Mesenchymal stem cell (in vitro differentiated cells and primary cell): ENCODE measurements around the gene NAT14.
A peak's percentile ranks its signal among the peaks of the same experiment; 100 is the strongest.

Experiments
- DNase-seq: peaks from one replicate; pipeline ENCODE4 v3.0.0-alpha.2; 2013
- H2AFZ ChIP-seq: one replicate; pipeline ENCODE4 v1.6.1; 2013; ENCODE audit warnings: low read depth, mild to moderate bottlenecking, control low read depth, inconsistent platforms, low read length, moderate library complexity
- H2AK5ac ChIP-seq: 2 replicates; pipeline ENCODE4 v1.6.1; 2013; ENCODE audit warnings: low read length, moderate library complexity, mild to moderate bottlenecking, inconsistent platforms; ENCODE audit not compliant: severe bottlenecking
- H2BK120ac ChIP-seq: one replicate; pipeline ENCODE4 v1.6.1; 2013; ENCODE audit warnings: low read depth, mild to moderate bottlenecking, inconsistent platforms, low read length, moderate library complexity
- H2BK12ac ChIP-seq, 2 experiments: one replicate each; pipeline ENCODE4 v1.6.1; 2013; ENCODE audit warnings: inconsistent platforms in 2 of 2, low read length in 2 of 2, mild to moderate bottlenecking in 2 of 2, moderate library complexity in 2 of 2, control low read depth in 1 of 2
- H2BK15ac ChIP-seq: one replicate; pipeline ENCODE4 v1.6.1; 2013; ENCODE audit warnings: mild to moderate bottlenecking, low read depth, inconsistent platforms; ENCODE audit not compliant: poor library complexity, severe bottlenecking
- H2BK5ac ChIP-seq: 2 replicates; pipeline ENCODE4 v1.6.1; 2013; ENCODE audit warnings: low read depth, mild to moderate bottlenecking, low read length, control low read depth, inconsistent platforms; ENCODE audit not compliant: poor library complexity, severe bottlenecking
- H3K14ac ChIP-seq, 2 experiments: one replicate each; pipeline ENCODE4 v1.6.1; 2013; ENCODE audit warnings: inconsistent platforms in 2 of 2, low read length in 2 of 2, control low read depth in 1 of 2, mild to moderate bottlenecking in 1 of 2, moderate library complexity in 1 of 2
- H3K18ac ChIP-seq, 2 experiments: one replicate each; pipeline ENCODE4 v1.6.1; 2013; ENCODE audit warnings: inconsistent platforms in 2 of 2, low read length in 2 of 2, control low read depth in 1 of 2, low read depth in 1 of 2, mild to moderate bottlenecking in 1 of 2
- H3K23ac ChIP-seq, 2 experiments: one replicate each; pipeline ENCODE4 v1.6.1; 2013; ENCODE audit warnings: inconsistent platforms in 2 of 2, low read length in 2 of 2, mild to moderate bottlenecking in 2 of 2, moderate library complexity in 2 of 2, control low read depth in 1 of 2
- H3K27ac ChIP-seq: 2 replicates; pipeline ENCODE4 v1.5.1; 2013; ENCODE audit warnings: mild to moderate bottlenecking, moderate library complexity, low read length, control low read depth, inconsistent platforms; ENCODE audit not compliant: poor library complexity, severe bottlenecking
- H3K27me3 ChIP-seq, 2 experiments: 2 replicates each; pipeline versions ENCODE4 v1.6.1 to v1.7.0; 2013; ENCODE audit warnings: low read length in 2 of 2, mild to moderate bottlenecking in 2 of 2, moderate library complexity in 2 of 2, control low read depth in 1 of 2, inconsistent platforms in 1 of 2; ENCODE audit not compliant: control insufficient read depth in 1 of 2, insufficient read depth in 1 of 2
- H3K36me3 ChIP-seq, 2 experiments: 2 replicates each; pipeline versions ENCODE4 v1.6.1 to v1.7.0; 2013; ENCODE audit warnings: low read length in 2 of 2, control low read depth in 1 of 2, inconsistent platforms in 1 of 2, low read depth in 1 of 2, mild to moderate bottlenecking in 1 of 2; ENCODE audit not compliant: insufficient read depth in 2 of 2, control insufficient read depth in 1 of 2
- H3K4ac ChIP-seq, 2 experiments: one replicate each; pipeline ENCODE4 v1.6.1; 2013; ENCODE audit warnings: inconsistent platforms in 2 of 2, low read length in 2 of 2, mild to moderate bottlenecking in 2 of 2, moderate library complexity in 2 of 2, control low read depth in 1 of 2, low read depth in 1 of 2
- H3K4me1 ChIP-seq: 2 replicates; pipeline ENCODE4 v1.6.1; 2013; ENCODE audit warnings: low read depth, low read length, control low read depth; ENCODE audit not compliant: control insufficient read depth, insufficient read depth
- H3K4me2 ChIP-seq: 2 replicates; pipeline ENCODE4 v1.6.1; 2013; ENCODE audit warnings: low read length, mild to moderate bottlenecking, inconsistent platforms; ENCODE audit not compliant: poor library complexity, severe bottlenecking
- H3K4me3 ChIP-seq, 2 experiments: 2 replicates each; pipeline versions ENCODE4 v1.5.1 to v1.7.0; 2013; ENCODE audit warnings: low read length in 2 of 2, mild to moderate bottlenecking in 2 of 2, control low read depth in 1 of 2, low read depth in 1 of 2; ENCODE audit not compliant: insufficient read depth in 1 of 2
- H3K79me1 ChIP-seq: replicated peaks from 2 replicates; pipeline ENCODE4 v1.6.1; 2013; ENCODE audit warnings: mild to moderate bottlenecking, control low read depth, low read length, inconsistent platforms; ENCODE audit not compliant: poor library complexity, severe bottlenecking
- H3K9ac ChIP-seq: 2 replicates; pipeline ENCODE4 v1.7.0; 2013; ENCODE audit warnings: mild to moderate bottlenecking, low read length, moderate library complexity
- H3K9me3 ChIP-seq: 2 replicates; pipeline ENCODE4 v1.7.0; 2013; ENCODE audit warnings: mild to moderate bottlenecking, low read length; ENCODE audit not compliant: control insufficient read depth
- H4K8ac ChIP-seq: one replicate; pipeline ENCODE4 v1.6.1; 2013; ENCODE audit warnings: inconsistent platforms, mild to moderate bottlenecking, low read length, moderate library complexity
- H4K91ac ChIP-seq: one replicate; pipeline ENCODE4 v1.6.1; 2013; ENCODE audit warnings: mild to moderate bottlenecking, low read length, inconsistent platforms
- WGBS: methylation state at CpG from one replicate; pipeline ENCODE4 v1.1.7; 2013; ENCODE audit warnings: mixed read lengths; 5-methylcytosine and 5-hydroxymethylcytosine counted together

Gene NAT14

GRCh38 chr19:55468054-55468393 lies 17.0 kb upstream of the NAT14 start:
- Histone ChIP-seq H3K9ac (peak overlapping the region; percentile 7), H3K4me3 (no peak overlapping the region), H2BK12ac (peak overlapping the region in 1 of 2 experiments; percentile 32), H3K14ac (no peak overlapping the region), H3K27ac (no peak overlapping the region), H3K9me3 (no peaks in the 10 kb centered on the region), H3K23ac (no peak overlapping the region), H3K4me1 (peaks cover 17% of the 10 kb centered on the region), H4K91ac (no peak overlapping the region), H2AFZ (no peak overlapping the region), H3K27me3 (no peaks in the 10 kb centered on the region), H3K79me1 (no peaks in the 10 kb centered on the region), H2BK15ac (no peak overlapping the region), H3K4ac (peak overlapping the region in 1 of 2 experiments; percentile 60), H2AK5ac (peak overlapping the region; percentile 78), H3K4me2 (peak overlapping the region; percentile 28), H2BK120ac (no peak overlapping the region), H3K18ac (no peak overlapping the region), H3K36me3 (no peaks in the 10 kb centered on the region), H4K8ac (peak overlapping the region; percentile 65), H2BK5ac (no peak overlapping the region)
- 35% methylated on average over 4 of the region's 4 CpGs for WGBS
- DNase-seq = no peak

GRCh38 chr19:55471266-55471665 lies 13.7 kb upstream of the NAT14 start:
- Histone ChIP-seq H2BK12ac (no peak overlapping the region), H3K9me3 (no peaks in the 10 kb centered on the region), H3K4me1 (peaks cover 44% of the 10 kb centered on the region), H4K8ac (no peak overlapping the region), H3K23ac (no peak overlapping the region), H3K27ac (no peak overlapping the region), H2AFZ (no peak overlapping the region), H3K27me3 (no peaks in the 10 kb centered on the region), H4K91ac (no peak overlapping the region), H3K4ac (no peak overlapping the region), H3K4me2 (no peak overlapping the region), H3K18ac (no peak overlapping the region), H3K36me3 (no peaks in the 10 kb centered on the region), H3K9ac (no peak overlapping the region), H3K79me1 (no peaks in the 10 kb centered on the region), H3K14ac (no peak overlapping the region), H3K4me3 (no peak overlapping the region), H2BK120ac (no peak overlapping the region), H2AK5ac (peak overlapping the region; percentile 54), H2BK5ac (no peak overlapping the region), H2BK15ac (no peak overlapping the region)
- WGBS = 97% methylated on average over 13 of the region's 13 CpGs
- no peak for DNase-seq

GRCh38 chr19:55472463-55472862 lies 12.5 kb upstream of the NAT14 start:
- no peaks in the 10 kb centered on the region for H3K36me3 ChIP-seq
- no peak overlapping the region for H4K91ac ChIP-seq
- no peak overlapping the region for H3K18ac ChIP-seq
- no peak overlapping the region for H2BK15ac ChIP-seq
- H3K27me3 ChIP-seq = no peaks in the 10 kb centered on the region
- H3K9ac ChIP-seq = peak overlapping the region; percentile 71
- no peaks in the 10 kb centered on the region for H3K79me1 ChIP-seq
- DNase-seq = no peak
- H2AFZ ChIP-seq = no peak overlapping the region
- 84% methylated on average over 8 of the region's 8 CpGs for WGBS
- no peak overlapping the region for H2BK120ac ChIP-seq
- H3K14ac ChIP-seq = no peak overlapping the region
- no peak overlapping the region for H3K23ac ChIP-seq
- no peaks in the 10 kb centered on the region for H3K9me3 ChIP-seq
- H3K27ac ChIP-seq = no peak overlapping the region
- H2BK5ac ChIP-seq = no peak overlapping the region
- H3K4me2 ChIP-seq = no peak overlapping the region
- H4K8ac ChIP-seq = no peak overlapping the region
- H2AK5ac ChIP-seq = no peak overlapping the region
- no peak overlapping the region for H3K4ac ChIP-seq
- H3K4me3 ChIP-seq = no peak overlapping the region
- H2BK12ac ChIP-seq = no peak overlapping the region
- peaks cover 44% of the 10 kb centered on the region for H3K4me1 ChIP-seq

GRCh38 chr19:55473225-55474012 lies 11.6 kb upstream of the NAT14 start:
- H3K4me2 ChIP-seq = peak overlapping the region; percentile 44
- peak overlapping the region; percentile 74 for H2BK5ac ChIP-seq
- H3K4ac ChIP-seq = peak overlapping the region; percentile 17 to 19
- peaks cover 43% of the 10 kb centered on the region for H3K4me1 ChIP-seq
- peaks cover 5% of the 10 kb centered on the region for H3K79me1 ChIP-seq
- H2BK12ac ChIP-seq = no peak overlapping the region
- H2AFZ ChIP-seq = no peak overlapping the region
- no peak overlapping the region for H2BK120ac ChIP-seq
- H4K91ac ChIP-seq = no peak overlapping the region
- H3K27ac ChIP-seq = peak overlapping the region; percentile 96
- DNase-seq = no peak
- peak overlapping the region in 1 of 2 experiments; percentile 44 for H3K4me3 ChIP-seq
- H3K27me3 ChIP-seq = no peaks in the 10 kb centered on the region
- no peak overlapping the region for H3K23ac ChIP-seq
- 64% methylated on average over 13 of the region's 16 CpGs for WGBS
- peaks cover 0 to 5% of the 10 kb centered on the region in 2 experiments for H3K36me3 ChIP-seq
- H3K9ac ChIP-seq = peak overlapping the region; percentile 71
- H4K8ac ChIP-seq = peak overlapping the region; percentile 14
- no peaks in the 10 kb centered on the region for H3K9me3 ChIP-seq
- H2BK15ac ChIP-seq = no peak overlapping the region
- H3K14ac ChIP-seq = no peak overlapping the region
- H2AK5ac ChIP-seq = peak overlapping the region; percentile 98
- H3K18ac ChIP-seq = no peak overlapping the region
